Fibroblast of pulmonary artery (primary cell): ENCODE data around the gene B4GALT1.

Source experiments
- DNase-seq: peaks from one replicate; pipeline ENCODE4 v3.0.0-alpha.2; 2010; ENCODE audit warnings: low read depth
- H3K4me3 ChIP-seq: replicated peaks from 2 replicates; pipeline ENCODE4 v1.5.1; 2011; ENCODE audit warnings: low read depth, mild to moderate bottlenecking, control low read depth, low read length, moderate library complexity
- CTCF ChIP-seq: IDR thresholded peaks from 2 replicates; pipeline ENCODE4 v1.5.1; 2011; ENCODE audit warnings: mild to moderate bottlenecking, control low read depth, low read length, inconsistent platforms; ENCODE audit errors: missing control alignments

B4GALT1 gene

GRCh38 chr9:33189331-33189791 lies 22.2 kb upstream of the B4GALT1 start:
- H3K4me3 ChIP-seq = no peak overlapping the region
- no peak for TF ChIP-seq CTCF
- DNase-seq = no peak

GRCh38 chr9:33188711-33189110 lies 21.6 kb upstream of the B4GALT1 start:
- TF ChIP-seq CTCF = no peak
- DNase-seq = no peak
- no peak overlapping the region for H3K4me3 ChIP-seq

DNA sequence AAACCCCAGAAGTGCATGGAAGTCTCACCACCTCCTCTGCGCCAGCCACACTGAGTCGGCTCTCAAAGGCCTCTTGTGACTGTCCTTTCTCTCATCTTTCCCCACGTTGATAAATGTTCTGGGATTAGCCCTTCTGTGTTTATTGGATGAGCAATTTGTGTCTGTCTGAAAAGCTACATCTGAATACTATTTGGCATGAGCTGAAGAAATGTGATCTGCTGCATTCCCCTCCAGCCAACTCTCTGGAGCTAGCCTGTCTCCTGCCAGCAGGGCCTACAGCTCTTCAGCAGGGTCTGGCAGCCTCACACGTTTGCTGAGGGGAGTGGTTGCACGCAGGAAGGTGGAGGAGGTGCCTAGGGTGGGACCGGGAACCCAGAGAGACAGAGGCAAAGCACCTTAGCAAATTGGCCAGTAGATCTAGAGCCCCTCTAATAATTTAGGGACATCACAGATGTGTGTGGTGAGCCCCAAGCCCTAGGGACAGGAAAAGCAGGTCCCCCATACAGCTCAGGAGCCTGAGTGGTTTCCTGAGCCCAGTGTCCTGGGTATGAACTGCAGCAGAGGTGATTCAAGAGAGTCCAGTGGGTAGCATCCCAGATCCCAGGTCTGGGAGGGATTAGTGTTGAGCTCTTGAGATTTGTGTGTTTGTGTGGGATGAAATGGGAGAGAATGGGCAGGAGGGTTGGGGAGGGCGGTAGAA lies 20.5 kb upstream of the B4GALT1 start:
- no peak for TF ChIP-seq CTCF
- DNase-seq = peak; percentile 66
- no peak overlapping the region for H3K4me3 ChIP-seq

DNA sequence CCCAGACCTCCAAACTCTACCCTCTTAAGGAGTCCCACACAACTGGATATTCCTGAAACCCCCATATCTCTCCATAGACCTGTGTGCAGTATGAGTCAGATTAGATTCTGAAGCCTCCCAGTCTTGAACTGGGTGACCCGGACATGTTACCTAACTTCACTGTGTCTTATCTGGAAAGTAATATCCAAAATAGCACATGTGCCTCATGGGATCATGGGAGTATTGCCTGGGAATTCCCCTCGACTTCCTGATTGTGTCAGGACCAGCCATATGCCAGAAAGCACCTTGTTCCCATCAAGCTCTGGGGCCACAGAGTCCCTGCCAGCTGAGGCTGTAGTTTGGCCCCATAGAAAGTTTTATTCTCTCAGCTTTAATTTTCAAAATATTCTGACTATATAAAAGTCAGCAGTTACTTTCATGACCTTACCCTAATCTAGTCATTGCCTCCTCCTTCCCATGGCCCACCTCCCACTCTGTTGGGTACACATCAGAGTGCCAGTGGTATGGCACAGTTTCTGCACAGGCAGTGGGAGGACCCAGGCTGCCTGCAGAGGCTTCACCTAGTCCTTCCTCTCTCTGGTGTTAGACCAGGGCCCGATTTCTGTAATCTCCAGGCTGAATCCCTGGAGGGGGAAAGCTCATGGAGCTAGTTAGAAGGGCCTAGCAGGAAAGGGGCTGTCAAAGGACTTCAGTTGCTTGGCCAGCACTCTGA lies 19.5 kb upstream of the B4GALT1 start:
- H3K4me3 ChIP-seq = no peak overlapping the region
- TF ChIP-seq CTCF = no peak
- DNase-seq = peak; percentile 81

- TF ChIP-seq CTCF = no peak
- no peak for DNase-seq
- H3K4me3 ChIP-seq = no peak overlapping the region
Measured at GRCh38 chr9:33185858-33186257, 18.7 kb upstream of the B4GALT1 start.

DNA sequence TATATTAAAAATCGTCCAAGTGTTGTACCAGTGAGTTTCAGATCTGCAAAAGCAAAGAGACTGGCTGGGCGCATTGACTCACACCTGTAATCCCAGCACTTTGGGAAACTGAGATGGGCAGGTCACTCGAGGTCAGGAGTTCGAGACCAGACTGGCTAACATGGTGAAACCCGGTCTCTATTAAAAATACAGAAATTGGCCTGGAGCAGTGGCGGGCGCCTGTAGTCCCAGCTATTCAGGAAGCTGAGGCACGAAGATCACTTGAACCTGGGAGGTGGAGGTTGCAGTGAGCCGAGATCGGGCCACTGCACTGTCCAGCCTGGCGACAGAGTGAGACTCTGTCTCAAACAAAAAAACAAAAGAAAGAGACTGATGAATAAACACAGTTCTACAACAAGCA lies 18.3 kb upstream of the B4GALT1 start:
- no peak for TF ChIP-seq CTCF
- H3K4me3 ChIP-seq = no peak overlapping the region
- no peak for DNase-seq

GRCh38 chr9:33184963-33185362 lies 17.8 kb upstream of the B4GALT1 start:
- DNase-seq = no peak
- TF ChIP-seq CTCF = no peak
- H3K4me3 ChIP-seq = no peak overlapping the region
